ENCODE data around the gene CDC20B.

CDC20B gene

GRCh38 chr5:55063899-55064298 lies 109.1 kb downstream of the CDC20B start:
- no peak for TF ChIP-seq CTCF (conservative IDR thresholded peaks at IDR 0.05; ENCODE audit: low read depth, low read length)
- peak; percentile 50 for DNase-seq (ENCODE audit: low read depth)
- no peak overlapping the region for H3K4me3 ChIP-seq (ENCODE audit: low read depth, low read length)

- peak; percentile 9 for DNase-seq (ENCODE audit: low read depth)
- no peak overlapping the region for H3K4me3 ChIP-seq (ENCODE audit: low read depth, low read length)
- TF ChIP-seq CTCF (conservative IDR thresholded peaks at IDR 0.05; ENCODE audit: low read depth, low read length): no peak
These were observed 109.6 kb downstream of the CDC20B start for GRCh38 chr5:55063220-55063863.

Measured in choroid plexus epithelial cell (primary cell).